ENCODE data around the gene TIGIT. TPM values are rescaled to one million over a fixed set of nuclear protein-coding genes. Genes with fewer than 3 reads are reported as not detected.

Gene TIGIT
- total RNA-seq: not detected in 2 replicates

GRCh38 chr3:114293838-114294535, at the start of gene TIGIT:
TIGIT (plus strand) TSS chr3:114294028; CDS start chr3:114294062, 34 bp downstream.

Other genes starting within 250 kb of the TIGIT start
- gene CCDC191, start 237.5 kb upstream of the TIGIT start, total RNA-seq: 0.59 and 1.0 TPM in 2 replicates
- gene QTRT2, start 237.3 kb upstream of the TIGIT start, total RNA-seq: 11.4 and 11.7 TPM in 2 replicates
- not detected in 2 replicates for gene DRD3, start 115.0 kb upstream of the TIGIT start, total RNA-seq
- gene ZNF80, start 56.5 kb upstream of the TIGIT start, total RNA-seq: not detected in 2 replicates

All from bronchus fibroblast of lung (primary cell).